GM12878 (cell line): ENCODE results near the gene KDM2A. TPM values are rescaled to one million over a fixed set of nuclear protein-coding genes. Genes with fewer than 3 reads are reported as not detected.

Source experiments
- ATAC-seq: fragments of 200-7000 bp; cut with Tn5 transposase; 3 replicates; pipeline ENCODE4 v1.9.1; 2020; ENCODE audit warnings: mild to moderate bottlenecking, moderate library complexity
- BruUV-seq: library from RNA; stranded (reverse); fragments of 400-500 nt; replicated peaks from 2 replicates; lab custom pipeline; 2021; lab: Mats Ljungman, UMichigan
- CTCF ChIA-PET: fragments of 300-600 bp; sonication (Branson Sonifier 250); formaldehyde crosslinking; extraction: SDS; loops from one replicate; lab custom pipeline; 2021; ENCODE audit warnings: inconsistent platforms; lab: Yijun Ruan, JAX
- POLR2A ChIA-PET: fragments of 350-600 bp; formaldehyde crosslinking; extraction: SDS; loops from one replicate; lab custom pipeline; 2021; ENCODE audit warnings: inconsistent platforms; lab: Charles Lee
- RAD21 ChIA-PET: fragments of 300-600 bp; sonication (Branson Sonifier 250); formaldehyde crosslinking; loops from one replicate; lab custom pipeline; 2023; ENCODE audit warnings: antibody characterized with exemption; ENCODE audit not compliant: unreplicated experiment; lab: Charles Lee
- SMC1A ChIA-PET: fragments of 300-600 bp; sonication (Branson Sonifier 250); formaldehyde crosslinking; loops from one replicate; lab custom pipeline; 2023; ENCODE audit not compliant: unreplicated experiment, uncharacterized antibody; lab: Charles Lee
- DNase-seq: peaks from one replicate; pipeline ENCODE4 v3.0.0-alpha.2; 2011; ENCODE audit warnings: low read depth, low spot score
- FAIRE-seq: peaks from 3 replicates; lab custom pipeline; 2011; peaks lifted over from hg19 to GRCh38; lab: Jason Lieb, UNC
- H2AFZ ChIP-seq: 2 replicates; pipeline ENCODE4 v1.6.0; 2011; ENCODE audit warnings: low read depth, low read length, control low read depth; ENCODE audit not compliant: control insufficient read depth
- H3K27ac ChIP-seq: 2 replicates; pipeline ENCODE4 v1.5.1; 2011; ENCODE audit warnings: control low read depth; ENCODE audit not compliant: control insufficient read depth, insufficient read depth
- H3K27me3 ChIP-seq, 2 experiments: replicated peaks in 1 of 2; 2 replicates each; pipeline versions ENCODE4 v1.6.0 to v1.6.1; 2011; ENCODE audit warnings: low read length in 1 of 2; ENCODE audit not compliant: control insufficient read depth in 2 of 2, insufficient read depth in 2 of 2
- H3K36me3 ChIP-seq, 2 experiments: 2 replicates each; pipeline ENCODE4 v1.5.1; 2011; ENCODE audit warnings: low read length in 1 of 2; ENCODE audit not compliant: control insufficient read depth in 2 of 2, insufficient read depth in 2 of 2
- H3K4me1 ChIP-seq: 2 replicates; pipeline ENCODE4 v1.6.1; 2011; ENCODE audit warnings: mild to moderate bottlenecking, low read length, moderate library complexity, mixed read lengths; ENCODE audit not compliant: control insufficient read depth, insufficient read depth
- H3K4me2 ChIP-seq: 2 replicates; pipeline ENCODE4 v1.6.0; 2011; ENCODE audit warnings: control low read depth; ENCODE audit not compliant: control insufficient read depth, insufficient read depth
- H3K4me3 ChIP-seq: fragments of 200-600 bp; sonication (generic); 2 replicates; pipeline ENCODE4 v1.5.1; 2016
- H3K79me2 ChIP-seq: 2 replicates; pipeline ENCODE4 v1.6.0; 2011; ENCODE audit warnings: low read length; ENCODE audit not compliant: control insufficient read depth, insufficient read depth
- H3K9ac ChIP-seq: 2 replicates; pipeline ENCODE4 v1.8.0; 2011; ENCODE audit warnings: low read length, control low read depth, mixed read lengths; ENCODE audit not compliant: control insufficient read depth, insufficient read depth
- H3K9me3 ChIP-seq: replicated peaks from 3 replicates; pipeline ENCODE4 v1.5.1; 2011; ENCODE audit warnings: mild to moderate bottlenecking, low read length; ENCODE audit not compliant: control insufficient read depth, insufficient read depth
- H4K20me1 ChIP-seq: 2 replicates; pipeline ENCODE4 v1.6.0; 2011; ENCODE audit not compliant: control insufficient read depth, insufficient read depth
- CBX5 ChIP-seq: sonication (generic); IDR thresholded peaks from 2 replicates; pipeline ENCODE4 v1.6.1; 2016; ENCODE audit warnings: low read depth, moderate library complexity, mild to moderate bottlenecking, inconsistent platforms
- CHD1 ChIP-seq: IDR thresholded peaks from 2 replicates; pipeline ENCODE4 v1.6.1; 2012; ENCODE audit warnings: low read depth, low read length, improper control_type of control experiment
- PAX5 ChIP-seq: IDR thresholded peaks from 2 replicates; pipeline ENCODE4 v1.6.1; 2011; ENCODE audit warnings: low read depth, low read length, borderline replicate concordance
- PML ChIP-seq: IDR thresholded peaks from 2 replicates; pipeline ENCODE4 v1.6.1; 2012; ENCODE audit warnings: low read length, inconsistent platforms
- POU2F2 ChIP-seq: IDR thresholded peaks from 3 replicates; pipeline ENCODE4 v1.6.1; 2011; ENCODE audit warnings: low read depth, mild to moderate bottlenecking, low read length, borderline replicate concordance
- SMAD1 ChIP-seq: fragments of 450-650 bp; IDR thresholded peaks from 2 replicates; pipeline ENCODE4 v1.6.1; 2018; ENCODE audit warnings: mild to moderate bottlenecking, low read depth; ENCODE audit not compliant: partially characterized antibody
- SREBF1 ChIP-seq: IDR thresholded peaks from 2 replicates; pipeline ENCODE4 v1.6.1; 2012; ENCODE audit warnings: mild to moderate bottlenecking, low read length
- STAT3 ChIP-seq: IDR thresholded peaks from 2 replicates; pipeline ENCODE4 v1.6.1; 2011; ENCODE audit warnings: low read depth, low read length, improper control_type of control experiment
- TCF12 ChIP-seq: IDR thresholded peaks from 2 replicates; pipeline ENCODE4 v1.6.1; 2011; ENCODE audit warnings: low read depth, mild to moderate bottlenecking, low read length
- TCF3 ChIP-seq: IDR thresholded peaks from 2 replicates; pipeline ENCODE4 v1.6.1; 2012; ENCODE audit warnings: low read depth, mild to moderate bottlenecking, low read length, borderline replicate concordance; ENCODE audit not compliant: insufficient read depth
- YBX1 ChIP-seq: fragments of 450-650 bp; IDR thresholded peaks from 2 replicates; pipeline ENCODE4 v1.6.1; 2016; ENCODE audit warnings: antibody characterized with exemption
- WGBS: methylation state at CpG from one replicate; pipeline ENCODE4 v1.1.6; 2016; ENCODE audit warnings: low lambda C conversion rate; ENCODE audit not compliant: insufficient replicate concordance, insufficient coverage; ENCODE audit errors: missing lambda C conversion rate; 5-methylcytosine and 5-hydroxymethylcytosine counted together
- in situ Hi-C: fragments of 300-500 bp; cut with MboI; formaldehyde crosslinking; loops from 9 replicates; pipeline ENCODE4 v1.14.3; 2018; ENCODE audit warnings: mixed read lengths
- intact Hi-C: fragments of 100-400 bp; cut with micrococcal nuclease; formaldehyde crosslinking; loops from one replicate; pipeline ENCODE4 v1.14.2; 2022; ENCODE audit not compliant: unreplicated experiment
- polyA plus RNA-seq, 11 experiments: library from polyadenylated mRNA; depleted of rRNA in 4 of 11; unstranded in 6 of 11; stranded (reverse) in 5 of 11; fragments of >200 nt; fragmentation: Nextera tagmentation in 4 of 11; fragmentation: Illumina TruSeq in 1 of 11; extraction: Ambion mirVana in 4 of 11; extraction: Trizol in 1 of 11; gene quantifications; 1 replicate in 1 of 11; 2 replicates in 10 of 11; pipeline versions ENCODE4 v1.2.1 to v1.2.3, GENCODE V29; 2011 to 2016; ENCODE audit warnings: inconsistent platforms in 2 of 11, missing spikeins in 2 of 11, low read depth in 1 of 11
- total RNA-seq, 4 experiments: library from RNA; depleted of rRNA in 3 of 4; stranded (reverse); fragments of >200 nt in 3 of 4; fragmentation: Illumina TruSeq in 1 of 4; extraction: Trizol in 1 of 4; gene quantifications; 2 replicates each; pipeline versions ENCODE4 v1.2.1 to v1.2.3, GENCODE V29; 2013 to 2021
- TF ChIP-seq, protein P1 (sequence below): IDR thresholded peaks from 2 replicates; pipeline ENCODE4 v1.6.1; 2012; ENCODE audit warnings: mild to moderate bottlenecking, low read depth, low read length
- TF ChIP-seq, protein P2 (sequence below): IDR thresholded peaks from 2 replicates; pipeline ENCODE4 v1.6.1; 2012; ENCODE audit warnings: low read depth, low read length, improper control_type of control experiment
- TF ChIP-seq, protein P3 (sequence below): fragments of 450-650 bp; IDR thresholded peaks from 2 replicates; pipeline ENCODE4 v1.6.1; 2016; ENCODE audit warnings: mild to moderate bottlenecking, moderate library complexity, borderline replicate concordance
- TF ChIP-seq, protein P4 (sequence below): fragments of 450-650 bp; IDR thresholded peaks from 2 replicates; pipeline ENCODE4 v1.6.1; 2018; ENCODE audit warnings: mild to moderate bottlenecking, low read depth, moderate library complexity; ENCODE audit not compliant: partially characterized antibody

Gene KDM2A
- total and polyA plus RNA-seq, 10 of the 15 experiments (the other 5 are each of a cell fraction or from before 2014, with no cell fraction given): 10.5 to 69.3 (median 41.6) TPM

DNA sequence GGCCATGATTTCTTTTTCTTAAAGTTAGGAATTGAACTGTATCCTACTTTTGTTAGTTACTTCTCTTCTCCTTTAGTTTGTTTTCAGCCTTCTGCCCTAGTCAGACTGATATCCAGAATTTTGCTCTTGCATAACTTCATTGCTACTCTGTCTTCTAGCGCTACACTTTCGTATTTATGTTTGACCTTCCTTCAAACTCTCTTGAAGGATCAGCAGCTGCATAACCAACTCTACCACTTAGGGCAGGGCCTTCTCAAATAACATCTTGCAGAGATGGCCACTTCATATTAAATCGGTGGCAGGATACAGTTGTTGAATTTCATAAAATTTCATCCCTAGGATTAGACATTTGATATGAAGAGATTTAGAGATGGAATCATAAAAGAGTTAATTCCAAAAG lies 43.9 kb downstream of the KDM2A start:
- 92% methylated on average over 3 of the region's 3 CpGs for WGBS
- ATAC-seq (no peak), FAIRE-seq (no peak), DNase-seq (no peak)
- H3K9me3 ChIP-seq: no peaks in the 10 kb centered on the region
- CTCF ChIA-PET: interaction anchor here (1.0 kb wide), 1 partner anchor 24 kb away, joined by 3 read pairs; no protein-coding TSS in a partner anchor
- H3K27ac ChIP-seq: no peak overlapping the region
- no peak overlapping the region for H3K4me3 ChIP-seq
- POLR2A ChIA-PET: no interaction called here
- RAD21 ChIA-PET: no interaction called here
- in situ Hi-C loops: no loop called here
- no peaks in the 10 kb centered on the region for H4K20me1 ChIP-seq
- peaks cover 23% of the 10 kb centered on the region for H3K4me1 ChIP-seq
- no peak overlapping the region for H3K4me2 ChIP-seq
- SMC1A ChIA-PET: interaction anchor here (0.6 kb wide), 1 partner anchor 304 kb away, joined by 3 read pairs; no protein-coding TSS in a partner anchor
- H3K36me3 ChIP-seq: peaks cover 1 to 10% of the 10 kb centered on the region in 2 experiments; a peak in 2 of 4 replicates
- intact Hi-C loops: loop anchor here (5.0 kb wide), 1 partner anchor 41 kb away; no protein-coding TSS in a partner anchor
- H3K79me2 ChIP-seq: peaks cover 77% of the 10 kb centered on the region
- H3K9ac ChIP-seq: no peak overlapping the region
- no peaks in the 10 kb centered on the region for H3K27me3 ChIP-seq
- no TSS peak for BruUV-seq
- H2AFZ ChIP-seq: no peak overlapping the region
- TF ChIP-seq, protein P1, sequence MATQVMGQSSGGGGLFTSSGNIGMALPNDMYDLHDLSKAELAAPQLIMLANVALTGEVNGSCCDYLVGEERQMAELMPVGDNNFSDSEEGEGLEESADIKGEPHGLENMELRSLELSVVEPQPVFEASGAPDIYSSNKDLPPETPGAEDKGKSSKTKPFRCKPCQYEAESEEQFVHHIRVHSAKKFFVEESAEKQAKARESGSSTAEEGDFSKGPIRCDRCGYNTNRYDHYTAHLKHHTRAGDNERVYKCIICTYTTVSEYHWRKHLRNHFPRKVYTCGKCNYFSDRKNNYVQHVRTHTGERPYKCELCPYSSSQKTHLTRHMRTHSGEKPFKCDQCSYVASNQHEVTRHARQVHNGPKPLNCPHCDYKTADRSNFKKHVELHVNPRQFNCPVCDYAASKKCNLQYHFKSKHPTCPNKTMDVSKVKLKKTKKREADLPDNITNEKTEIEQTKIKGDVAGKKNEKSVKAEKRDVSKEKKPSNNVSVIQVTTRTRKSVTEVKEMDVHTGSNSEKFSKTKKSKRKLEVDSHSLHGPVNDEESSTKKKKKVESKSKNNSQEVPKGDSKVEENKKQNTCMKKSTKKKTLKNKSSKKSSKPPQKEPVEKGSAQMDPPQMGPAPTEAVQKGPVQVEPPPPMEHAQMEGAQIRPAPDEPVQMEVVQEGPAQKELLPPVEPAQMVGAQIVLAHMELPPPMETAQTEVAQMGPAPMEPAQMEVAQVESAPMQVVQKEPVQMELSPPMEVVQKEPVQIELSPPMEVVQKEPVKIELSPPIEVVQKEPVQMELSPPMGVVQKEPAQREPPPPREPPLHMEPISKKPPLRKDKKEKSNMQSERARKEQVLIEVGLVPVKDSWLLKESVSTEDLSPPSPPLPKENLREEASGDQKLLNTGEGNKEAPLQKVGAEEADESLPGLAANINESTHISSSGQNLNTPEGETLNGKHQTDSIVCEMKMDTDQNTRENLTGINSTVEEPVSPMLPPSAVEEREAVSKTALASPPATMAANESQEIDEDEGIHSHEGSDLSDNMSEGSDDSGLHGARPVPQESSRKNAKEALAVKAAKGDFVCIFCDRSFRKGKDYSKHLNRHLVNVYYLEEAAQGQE: no peak
- TF ChIP-seq CHD1 (no peak), SREBF1 (no peak), PAX5 (no peak), TCF3 (no peak), SMAD1 (no peak), PML (no peak), YBX1 (no peak), STAT3 (no peak), CBX5 (no peak), POU2F2 (no peak), TCF12 (no peak)
- TF ChIP-seq, protein P2, sequence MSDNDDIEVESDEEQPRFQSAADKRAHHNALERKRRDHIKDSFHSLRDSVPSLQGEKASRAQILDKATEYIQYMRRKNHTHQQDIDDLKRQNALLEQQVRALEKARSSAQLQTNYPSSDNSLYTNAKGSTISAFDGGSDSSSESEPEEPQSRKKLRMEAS: no peak
- TF ChIP-seq, protein P3, sequence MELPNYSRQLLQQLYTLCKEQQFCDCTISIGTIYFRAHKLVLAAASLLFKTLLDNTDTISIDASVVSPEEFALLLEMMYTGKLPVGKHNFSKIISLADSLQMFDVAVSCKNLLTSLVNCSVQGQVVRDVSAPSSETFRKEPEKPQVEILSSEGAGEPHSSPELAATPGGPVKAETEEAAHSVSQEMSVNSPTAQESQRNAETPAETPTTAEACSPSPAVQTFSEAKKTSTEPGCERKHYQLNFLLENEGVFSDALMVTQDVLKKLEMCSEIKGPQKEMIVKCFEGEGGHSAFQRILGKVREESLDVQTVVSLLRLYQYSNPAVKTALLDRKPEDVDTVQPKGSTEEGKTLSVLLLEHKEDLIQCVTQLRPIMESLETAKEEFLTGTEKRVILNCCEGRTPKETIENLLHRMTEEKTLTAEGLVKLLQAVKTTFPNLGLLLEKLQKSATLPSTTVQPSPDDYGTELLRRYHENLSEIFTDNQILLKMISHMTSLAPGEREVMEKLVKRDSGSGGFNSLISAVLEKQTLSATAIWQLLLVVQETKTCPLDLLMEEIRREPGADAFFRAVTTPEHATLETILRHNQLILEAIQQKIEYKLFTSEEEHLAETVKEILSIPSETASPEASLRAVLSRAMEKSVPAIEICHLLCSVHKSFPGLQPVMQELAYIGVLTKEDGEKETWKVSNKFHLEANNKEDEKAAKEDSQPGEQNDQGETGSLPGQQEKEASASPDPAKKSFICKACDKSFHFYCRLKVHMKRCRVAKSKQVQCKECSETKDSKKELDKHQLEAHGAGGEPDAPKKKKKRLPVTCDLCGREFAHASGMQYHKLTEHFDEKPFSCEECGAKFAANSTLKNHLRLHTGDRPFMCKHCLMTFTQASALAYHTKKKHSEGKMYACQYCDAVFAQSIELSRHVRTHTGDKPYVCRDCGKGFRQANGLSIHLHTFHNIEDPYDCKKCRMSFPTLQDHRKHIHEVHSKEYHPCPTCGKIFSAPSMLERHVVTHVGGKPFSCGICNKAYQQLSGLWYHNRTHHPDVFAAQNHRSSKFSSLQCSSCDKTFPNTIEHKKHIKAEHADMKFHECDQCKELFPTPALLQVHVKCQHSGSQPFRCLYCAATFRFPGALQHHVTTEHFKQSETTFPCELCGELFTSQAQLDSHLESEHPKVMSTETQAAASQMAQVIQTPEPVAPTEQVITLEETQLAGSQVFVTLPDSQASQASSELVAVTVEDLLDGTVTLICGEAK: no peak
- TF ChIP-seq, protein P4, sequence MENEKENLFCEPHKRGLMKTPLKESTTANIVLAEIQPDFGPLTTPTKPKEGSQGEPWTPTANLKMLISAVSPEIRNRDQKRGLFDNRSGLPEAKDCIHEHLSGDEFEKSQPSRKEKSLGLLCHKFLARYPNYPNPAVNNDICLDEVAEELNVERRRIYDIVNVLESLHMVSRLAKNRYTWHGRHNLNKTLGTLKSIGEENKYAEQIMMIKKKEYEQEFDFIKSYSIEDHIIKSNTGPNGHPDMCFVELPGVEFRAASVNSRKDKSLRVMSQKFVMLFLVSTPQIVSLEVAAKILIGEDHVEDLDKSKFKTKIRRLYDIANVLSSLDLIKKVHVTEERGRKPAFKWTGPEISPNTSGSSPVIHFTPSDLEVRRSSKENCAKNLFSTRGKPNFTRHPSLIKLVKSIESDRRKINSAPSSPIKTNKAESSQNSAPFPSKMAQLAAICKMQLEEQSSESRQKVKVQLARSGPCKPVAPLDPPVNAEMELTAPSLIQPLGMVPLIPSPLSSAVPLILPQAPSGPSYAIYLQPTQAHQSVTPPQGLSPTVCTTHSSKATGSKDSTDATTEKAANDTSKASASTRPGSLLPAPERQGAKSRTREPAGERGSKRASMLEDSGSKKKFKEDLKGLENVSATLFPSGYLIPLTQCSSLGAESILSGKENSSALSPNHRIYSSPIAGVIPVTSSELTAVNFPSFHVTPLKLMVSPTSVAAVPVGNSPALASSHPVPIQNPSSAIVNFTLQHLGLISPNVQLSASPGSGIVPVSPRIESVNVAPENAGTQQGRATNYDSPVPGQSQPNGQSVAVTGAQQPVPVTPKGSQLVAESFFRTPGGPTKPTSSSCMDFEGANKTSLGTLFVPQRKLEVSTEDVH: no peak
